MM.1S (cell line): ENCODE data around the gene CDS2.

ENCODE experiments used
- EZH2 ChIP-seq: fragments of 300-600 bp; sonication (generic); optimal IDR thresholded peaks from 2 replicates; pipeline ENCODE3; 2017; ENCODE audit warnings: low read depth, mild to moderate bottlenecking, antibody characterized with exemption, low read length, mixed read lengths
- EZH2phosphoT487 ChIP-seq: fragments of 300-600 bp; sonication (generic); IDR thresholded peaks from 2 replicates; pipeline ENCODE4 v1.6.1; 2018; ENCODE audit warnings: antibody characterized with exemption, low read length
- TF ChIP-seq, protein P1 (sequence below): fragments of 300-600 bp; sonication (generic); IDR thresholded peaks from 2 replicates; pipeline ENCODE4 v1.5.1; 2016; ENCODE audit warnings: antibody characterized with exemption, low read length, mixed read lengths

DNA sequence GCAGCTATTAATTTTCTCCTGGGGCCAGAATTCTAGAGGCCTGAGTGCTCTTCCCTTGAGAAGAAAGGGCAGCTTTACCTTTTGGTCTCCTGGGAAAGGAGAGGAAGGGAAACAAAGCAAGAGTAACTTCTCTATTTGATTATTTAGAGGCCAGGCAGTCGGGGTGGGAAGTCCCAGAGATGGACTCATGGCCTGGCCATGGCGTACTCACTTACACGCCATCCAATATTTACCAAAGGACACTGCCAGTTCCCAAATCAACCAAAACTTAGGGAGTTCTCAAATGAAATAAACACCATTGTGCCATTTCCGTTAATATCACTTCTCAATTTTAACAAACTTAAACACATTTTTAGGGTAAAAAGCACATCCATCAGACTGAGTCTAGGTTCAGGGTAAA lies 76.6 kb downstream of the CDS2 start:
- TF ChIP-seq, protein P1, sequence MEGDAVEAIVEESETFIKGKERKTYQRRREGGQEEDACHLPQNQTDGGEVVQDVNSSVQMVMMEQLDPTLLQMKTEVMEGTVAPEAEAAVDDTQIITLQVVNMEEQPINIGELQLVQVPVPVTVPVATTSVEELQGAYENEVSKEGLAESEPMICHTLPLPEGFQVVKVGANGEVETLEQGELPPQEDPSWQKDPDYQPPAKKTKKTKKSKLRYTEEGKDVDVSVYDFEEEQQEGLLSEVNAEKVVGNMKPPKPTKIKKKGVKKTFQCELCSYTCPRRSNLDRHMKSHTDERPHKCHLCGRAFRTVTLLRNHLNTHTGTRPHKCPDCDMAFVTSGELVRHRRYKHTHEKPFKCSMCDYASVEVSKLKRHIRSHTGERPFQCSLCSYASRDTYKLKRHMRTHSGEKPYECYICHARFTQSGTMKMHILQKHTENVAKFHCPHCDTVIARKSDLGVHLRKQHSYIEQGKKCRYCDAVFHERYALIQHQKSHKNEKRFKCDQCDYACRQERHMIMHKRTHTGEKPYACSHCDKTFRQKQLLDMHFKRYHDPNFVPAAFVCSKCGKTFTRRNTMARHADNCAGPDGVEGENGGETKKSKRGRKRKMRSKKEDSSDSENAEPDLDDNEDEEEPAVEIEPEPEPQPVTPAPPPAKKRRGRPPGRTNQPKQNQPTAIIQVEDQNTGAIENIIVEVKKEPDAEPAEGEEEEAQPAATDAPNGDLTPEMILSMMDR: no peak
- TF ChIP-seq EZH2phosphoT487: no peak
- TF ChIP-seq EZH2: no peak
